ENCODE results near the gene LCN6.

The LCN6 gene

DNA sequence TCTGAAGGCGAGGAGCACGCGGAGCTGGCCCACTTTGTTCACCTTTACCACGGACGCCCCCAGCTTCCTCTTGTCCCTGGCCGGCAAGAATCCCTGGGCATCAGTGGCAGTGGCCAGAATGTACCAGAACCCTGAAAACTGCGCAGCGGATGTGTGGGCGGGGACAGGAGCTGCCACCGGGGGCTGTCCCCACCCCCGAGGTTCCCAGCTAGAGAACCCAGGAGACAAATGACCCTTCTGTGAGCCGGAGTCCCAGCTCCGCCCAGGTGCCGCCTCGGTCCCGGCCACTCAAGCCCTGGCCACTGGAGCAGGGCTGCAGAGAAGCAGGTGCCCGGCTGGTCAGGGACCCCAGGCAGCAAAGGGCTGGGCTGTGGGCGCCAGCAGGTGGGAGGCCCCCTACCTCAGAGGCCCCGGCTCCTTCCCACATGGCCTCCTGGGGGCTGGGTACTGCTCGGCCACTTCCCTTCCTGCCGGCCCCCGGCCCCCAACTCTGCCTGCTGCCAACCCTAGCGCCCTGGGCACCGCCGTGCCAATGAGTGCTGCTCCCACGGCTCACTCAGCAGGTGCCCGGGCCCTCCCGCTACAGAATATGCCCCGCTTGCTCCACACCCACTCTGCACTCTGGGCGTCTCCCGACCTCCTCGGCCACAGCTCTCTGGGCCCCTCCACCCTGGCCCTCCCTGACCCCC lies 6.3 kb downstream of the LCN6 start:
- DNase-seq: peak; percentile 16

DNA sequence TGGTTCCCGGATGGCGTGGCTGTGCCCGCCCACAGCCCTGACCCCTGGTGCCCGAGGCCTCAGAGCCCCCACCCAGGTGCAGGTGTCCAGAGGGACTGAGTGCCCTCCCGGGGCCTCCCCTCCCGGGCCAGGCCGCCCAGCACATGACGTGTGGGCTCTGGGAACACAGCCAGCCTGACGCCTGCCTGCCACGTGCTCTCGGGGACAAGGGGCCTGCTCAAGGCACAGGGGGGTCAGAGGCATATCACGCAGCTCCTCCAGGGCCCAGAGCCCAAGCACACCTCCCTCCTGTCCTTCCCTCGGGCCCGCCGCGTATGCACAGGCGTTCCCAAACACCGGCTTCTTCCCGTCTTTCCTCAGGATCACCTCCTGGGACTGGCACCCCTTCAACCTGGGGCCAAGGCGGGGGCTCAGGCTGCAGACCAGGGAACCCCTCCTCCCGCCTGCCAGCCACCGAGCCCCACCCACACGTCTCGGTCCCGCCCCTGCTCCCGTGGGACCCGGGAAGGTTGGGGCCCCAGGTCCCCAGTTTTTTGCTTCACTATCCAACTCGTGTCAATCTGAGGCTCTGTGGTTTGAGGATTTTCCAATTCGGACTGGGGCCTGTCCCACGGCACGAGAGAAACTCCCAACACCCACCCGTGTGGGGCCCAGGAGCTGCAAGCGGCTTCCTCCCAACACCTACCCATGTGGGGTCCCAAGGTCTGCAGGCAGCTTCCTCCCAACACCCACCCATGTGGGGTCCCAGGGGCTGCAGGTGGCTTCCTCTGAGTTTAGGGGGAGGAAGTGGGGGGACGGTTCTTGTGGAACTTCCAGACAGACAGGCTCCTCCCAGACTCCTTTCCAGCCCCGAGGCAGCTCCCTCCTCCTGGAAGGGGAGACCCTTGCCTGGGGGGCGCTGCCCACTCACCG lies 7.1 kb downstream of the LCN6 start:
- DNase-seq: no peak

DNA sequence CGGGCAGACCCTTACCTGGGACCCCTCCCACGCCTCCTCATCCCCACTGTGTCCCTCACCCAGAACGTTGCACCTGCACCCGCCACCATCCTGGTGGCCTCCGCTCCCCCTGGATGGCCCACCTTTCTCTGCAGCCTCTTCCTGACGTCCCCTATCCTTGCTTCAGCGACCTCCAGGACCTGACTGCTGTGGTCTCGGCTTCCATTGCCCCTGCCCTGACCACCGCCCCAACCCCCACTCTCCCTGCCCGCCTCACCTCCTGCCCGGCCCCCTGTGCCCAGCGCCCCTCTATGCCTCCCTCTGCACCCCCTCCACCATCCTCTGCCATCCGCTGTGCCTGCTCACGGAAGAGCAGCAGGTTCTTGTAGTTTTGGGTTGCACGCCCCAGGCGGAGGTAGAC lies 7.8 kb downstream of the LCN6 start:
- DNase-seq: no peak

DNA sequence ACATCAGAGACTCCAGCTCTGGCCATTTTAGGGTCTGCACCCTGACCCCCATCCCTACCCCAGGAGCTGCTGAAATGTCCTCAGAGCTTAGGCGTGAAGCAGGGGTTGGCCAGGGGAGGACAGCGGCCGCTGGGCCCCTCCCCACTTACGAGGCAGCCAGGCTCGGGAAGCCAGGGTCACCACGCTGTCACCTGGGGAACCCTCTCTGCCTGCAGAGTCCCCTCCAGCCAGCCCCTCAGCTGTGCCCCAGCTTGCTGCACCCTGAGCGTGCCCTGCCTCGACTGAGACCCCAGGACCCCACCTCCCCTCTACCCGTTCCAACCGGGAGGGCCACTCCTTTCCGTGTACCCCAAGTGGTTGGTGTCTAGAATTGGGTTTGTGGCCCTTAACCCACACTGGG lies 8.3 kb downstream of the LCN6 start:
- no peak for DNase-seq

DNA sequence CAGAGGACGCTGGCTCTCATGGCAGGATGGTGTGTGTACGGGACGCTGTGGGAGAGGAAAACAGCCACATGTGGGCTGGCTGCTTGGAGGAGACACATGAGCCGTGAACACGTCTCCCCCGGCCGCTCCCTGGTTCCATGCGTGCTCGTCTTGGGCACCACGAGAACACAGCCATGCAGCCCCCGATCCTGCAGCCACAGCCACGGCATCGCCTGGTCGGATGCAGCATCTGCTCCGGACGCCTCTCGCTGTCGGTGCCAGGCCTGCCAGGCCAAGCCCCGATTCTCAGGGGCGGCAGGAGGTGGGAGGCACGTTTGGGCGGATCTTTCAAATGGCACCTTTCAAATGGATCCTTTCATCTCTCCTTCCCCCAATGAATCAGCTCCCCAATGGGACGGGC lies 8.8 kb downstream of the LCN6 start:
- DNase-seq: no peak

DNA sequence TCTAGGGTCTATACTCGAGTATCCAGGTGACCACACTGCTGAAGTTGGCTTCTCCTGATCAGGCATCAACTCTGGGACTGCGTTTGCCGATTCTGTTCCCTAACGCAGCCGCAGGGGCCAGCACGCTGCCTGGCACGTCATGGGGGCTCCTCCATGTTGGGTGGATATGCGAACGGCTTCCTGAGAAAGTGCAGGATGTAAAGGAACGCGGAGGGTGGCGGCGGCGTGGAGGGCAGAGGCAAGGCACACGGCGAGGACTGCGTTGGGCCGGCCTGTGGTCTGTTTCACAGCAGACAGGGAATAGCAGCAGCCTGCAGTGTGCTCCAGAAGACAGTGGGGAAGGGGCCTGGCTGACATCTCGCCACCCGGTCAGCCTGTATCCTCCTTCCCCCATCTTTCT lies 9.4 kb downstream of the LCN6 start:
- DNase-seq: no peak

DNA sequence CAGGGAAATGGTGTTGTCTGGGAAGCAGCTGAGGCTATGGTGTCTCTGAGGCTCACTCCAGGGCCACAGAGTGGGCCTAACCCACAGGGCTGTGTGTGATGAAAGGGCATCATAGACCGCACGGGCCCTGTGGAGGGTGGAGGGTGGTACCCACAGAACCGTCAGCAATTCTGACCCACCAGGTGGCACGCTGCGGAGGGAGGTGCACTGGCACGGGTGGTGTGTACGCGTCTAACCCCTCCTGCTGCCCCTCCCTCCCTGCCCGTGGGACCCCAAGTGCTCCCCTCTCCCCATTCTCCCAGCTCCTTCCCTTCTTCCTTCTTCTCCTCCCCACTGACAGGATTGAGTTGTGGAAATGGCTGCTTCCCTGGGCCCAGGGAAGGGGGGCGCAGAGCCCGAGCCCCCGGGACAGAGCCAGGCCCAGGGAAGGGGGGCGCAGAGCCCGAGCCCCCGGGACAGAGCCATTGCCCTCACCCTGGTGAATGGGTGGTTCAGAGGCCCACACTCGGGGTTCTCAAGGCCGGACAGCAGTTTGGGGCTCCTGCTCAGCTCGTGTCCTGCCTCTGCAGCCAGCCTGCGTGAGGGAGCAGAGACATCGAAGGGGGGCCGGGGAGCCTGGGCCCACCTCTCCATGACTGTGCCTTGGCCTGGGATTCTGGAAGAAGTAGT lies 12.4 kb downstream of the LCN6 start:
- no peak for DNase-seq

DNA sequence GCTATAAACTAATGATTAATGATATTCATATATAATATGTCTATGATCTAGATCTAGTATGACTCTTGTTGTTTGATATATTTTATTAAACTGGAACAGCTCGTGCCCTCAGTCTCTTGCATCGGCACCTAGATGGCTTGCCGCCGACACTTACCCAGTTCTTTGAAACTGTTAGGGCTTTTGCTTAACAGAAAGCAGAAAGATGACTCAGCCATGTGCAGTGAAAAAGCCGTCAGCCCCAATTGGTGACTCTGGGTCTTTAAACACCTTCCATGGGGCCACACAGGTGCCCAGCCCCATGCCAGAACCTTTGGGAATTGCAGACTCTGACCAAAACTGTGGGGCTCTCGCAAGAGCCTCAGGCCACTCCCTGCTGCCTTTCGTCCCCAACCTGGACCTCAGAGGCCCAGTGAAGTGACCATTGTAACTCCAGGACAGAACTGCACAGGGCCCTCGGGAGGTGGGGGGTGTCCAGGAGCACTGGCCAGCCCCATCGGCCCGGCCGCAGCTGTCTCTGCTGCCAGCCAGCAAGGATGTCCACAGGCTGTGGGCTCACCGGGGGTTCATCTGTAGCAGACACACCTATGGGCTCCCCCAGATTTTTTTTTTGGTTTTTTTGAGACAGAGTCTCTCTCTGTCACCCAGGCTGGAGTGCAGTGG lies 13.4 kb downstream of the LCN6 start:
- no peak for DNase-seq

DNA sequence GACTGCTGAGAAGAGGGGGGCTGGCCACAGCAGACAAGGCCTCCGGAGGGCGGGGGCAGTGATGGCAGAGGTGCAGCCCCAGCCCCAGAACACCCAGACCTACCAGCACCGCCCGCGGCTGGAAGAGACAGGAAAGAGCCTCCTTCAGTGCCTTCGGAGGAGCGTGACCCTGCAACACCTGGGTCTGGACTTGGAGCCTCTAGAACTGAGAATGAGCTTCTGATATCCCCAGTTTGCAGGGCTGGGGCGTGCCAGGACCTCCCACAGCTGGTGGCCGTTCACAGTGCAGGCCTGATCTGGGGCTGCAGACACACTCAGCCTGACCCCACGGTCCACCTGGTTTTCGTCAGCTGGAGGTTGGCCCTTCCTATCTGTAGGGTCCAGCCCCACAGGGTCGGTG lies 14.7 kb downstream of the LCN6 start:
- DNase-seq: no peak

DNA sequence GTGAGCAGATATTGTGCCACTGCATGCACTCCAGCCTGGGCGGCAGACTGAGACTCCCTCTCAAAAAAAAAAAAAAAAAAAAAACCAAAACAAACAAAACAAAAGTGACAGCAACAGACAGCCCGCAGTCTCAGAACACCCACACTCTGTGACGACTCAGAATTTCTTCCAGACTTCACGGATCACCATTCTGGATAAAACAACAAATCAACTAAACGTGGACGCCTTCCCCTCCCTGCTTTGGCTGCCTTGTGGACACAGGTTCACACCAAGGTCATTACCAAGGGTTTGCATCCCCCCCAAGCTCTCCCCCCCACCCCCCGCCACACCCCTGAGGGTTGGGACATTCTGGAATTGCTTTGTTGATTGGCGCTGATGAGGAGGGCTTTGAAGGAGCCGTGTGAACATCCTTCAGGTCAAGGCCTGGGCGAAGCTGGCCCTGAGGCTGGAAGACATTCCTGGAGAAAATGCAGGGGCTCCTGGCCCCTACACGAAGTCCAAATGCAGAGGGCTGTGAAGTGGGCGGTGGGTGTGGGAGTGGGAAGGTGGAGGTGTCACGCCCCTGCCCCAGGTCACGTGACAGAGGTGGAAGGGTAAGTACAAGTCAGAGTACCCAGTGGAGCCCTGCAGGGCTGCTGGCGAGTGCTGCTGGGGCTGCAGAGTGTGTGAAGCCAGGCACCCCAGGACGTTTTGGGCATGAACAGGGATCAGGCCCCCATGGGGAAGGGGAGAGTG lies 15.7 kb downstream of the LCN6 start:
- DNase-seq: no peak

DNA sequence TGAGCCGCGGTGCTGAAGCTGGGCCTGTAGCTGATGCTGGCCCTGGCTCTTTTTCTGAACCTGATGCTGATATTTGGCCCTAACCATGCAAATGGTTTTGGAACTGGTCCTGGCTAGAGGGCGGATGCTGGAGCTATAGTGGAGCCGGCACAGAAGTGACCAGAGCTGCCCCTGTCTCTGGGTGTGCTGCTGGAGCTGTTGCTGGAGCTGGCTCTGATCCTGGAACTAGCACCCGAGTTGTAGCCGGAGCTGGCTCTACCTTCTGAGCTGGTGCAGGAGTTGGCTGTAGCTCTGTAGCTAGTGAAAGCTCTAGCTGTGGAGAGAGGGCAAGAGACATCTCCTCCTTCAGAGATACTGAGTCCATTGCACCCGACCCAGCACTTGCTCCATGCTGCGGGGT lies 18.4 kb downstream of the LCN6 start:
- no peak for DNase-seq

DNA sequence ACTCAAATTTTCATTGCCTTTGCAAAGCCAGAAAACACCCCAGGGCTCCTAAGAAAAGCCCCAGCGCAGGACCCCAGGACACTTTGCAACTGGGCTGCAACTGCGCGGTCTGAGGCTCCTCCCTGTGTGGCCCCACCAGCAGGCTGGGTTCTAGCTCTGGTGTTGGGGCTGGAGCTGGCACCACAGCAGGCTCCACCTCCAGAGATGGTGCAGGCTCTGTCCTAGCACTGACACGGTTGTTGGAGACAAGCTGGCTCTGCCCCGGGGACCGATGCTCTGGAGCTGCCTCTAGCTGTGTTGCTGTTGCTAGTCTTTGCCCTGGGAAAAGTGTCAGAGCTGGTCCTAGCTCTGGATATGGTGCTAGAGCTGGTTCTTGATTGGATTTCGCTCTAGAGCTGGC lies 19.2 kb downstream of the LCN6 start:
- DNase-seq: no peak

DNA sequence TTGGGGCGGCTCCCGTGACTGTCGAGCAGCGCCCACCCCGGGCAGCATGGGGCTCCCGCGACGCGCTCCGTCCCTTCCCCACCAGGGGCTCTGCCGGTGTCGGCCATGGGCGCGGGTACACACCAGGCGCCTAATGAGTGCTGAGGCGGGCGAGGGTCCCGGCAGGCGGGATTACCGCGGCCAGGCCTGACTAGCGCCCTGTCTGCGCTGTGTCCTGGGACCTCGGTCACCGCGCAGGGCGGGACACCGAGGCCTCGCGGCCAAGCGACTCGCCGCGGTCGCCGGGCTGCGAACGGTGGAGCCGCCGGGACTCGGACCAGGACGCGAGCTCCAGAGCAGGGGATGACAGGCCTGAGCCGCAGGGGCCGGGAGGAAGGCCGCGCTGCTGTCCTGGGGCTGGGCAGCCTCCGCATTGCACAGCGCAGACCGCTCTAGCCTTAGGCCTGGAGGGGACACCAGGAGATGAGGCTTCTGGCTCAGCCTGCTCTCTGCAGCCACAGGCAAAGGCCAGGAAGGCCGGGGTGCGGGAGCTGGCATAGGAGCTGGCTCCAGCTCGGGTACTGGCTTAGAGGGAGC lies 19.7 kb downstream of the LCN6 start:
- DNase-seq: no peak

DNA sequence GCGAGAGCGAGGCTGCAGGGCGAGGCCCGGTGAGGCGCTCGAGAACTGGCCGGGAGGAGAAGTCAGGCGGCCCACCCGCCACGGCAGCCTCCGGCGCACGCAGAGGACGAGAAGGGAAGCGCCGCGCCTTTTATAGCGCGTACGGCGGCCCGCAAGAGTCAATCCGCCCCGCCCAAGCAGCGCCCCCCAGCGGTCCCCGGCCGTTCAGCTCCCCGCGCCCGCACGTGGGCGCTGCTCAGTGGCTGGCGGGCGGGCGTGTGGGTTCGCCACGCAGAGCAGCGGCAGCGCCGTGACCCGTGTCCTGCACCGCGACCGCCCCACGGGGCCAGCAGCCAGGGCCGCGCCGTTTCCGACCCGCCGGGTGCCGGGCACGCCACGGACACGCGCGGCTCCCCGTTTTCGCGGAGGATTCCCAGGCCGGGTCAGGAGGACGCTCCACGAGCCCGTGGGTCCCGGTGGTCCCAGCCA lies 20.2 kb downstream of the LCN6 start:
- DNase-seq: peak; percentile 92

DNA sequence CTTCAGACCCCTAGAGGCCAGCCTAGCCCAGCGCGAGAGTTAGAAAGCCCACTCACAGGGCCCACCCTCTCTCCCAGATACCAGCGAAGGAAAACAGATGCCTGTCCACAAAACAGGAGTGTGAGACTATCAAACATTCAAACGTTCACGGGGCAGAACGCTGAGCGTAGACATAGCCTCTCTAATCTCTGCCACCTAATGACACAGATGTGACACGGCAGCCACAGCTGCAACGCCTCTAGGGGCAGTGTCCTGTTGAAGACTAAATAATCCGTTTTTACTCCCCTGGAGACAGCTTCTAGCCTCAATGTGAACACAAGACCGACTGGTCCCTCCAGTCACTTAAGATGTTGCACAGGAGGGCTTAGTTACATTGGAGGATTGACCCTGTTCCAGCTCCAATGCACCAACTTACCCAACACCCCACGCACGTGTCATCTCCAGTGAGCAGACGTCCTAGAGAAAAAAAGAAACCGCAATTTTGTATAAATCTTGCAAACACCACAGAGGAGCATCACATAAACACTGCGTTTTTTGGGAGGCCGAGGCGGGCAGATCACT lies 21.6 kb downstream of the LCN6 start:
- peak; percentile 64 for DNase-seq

DNA sequence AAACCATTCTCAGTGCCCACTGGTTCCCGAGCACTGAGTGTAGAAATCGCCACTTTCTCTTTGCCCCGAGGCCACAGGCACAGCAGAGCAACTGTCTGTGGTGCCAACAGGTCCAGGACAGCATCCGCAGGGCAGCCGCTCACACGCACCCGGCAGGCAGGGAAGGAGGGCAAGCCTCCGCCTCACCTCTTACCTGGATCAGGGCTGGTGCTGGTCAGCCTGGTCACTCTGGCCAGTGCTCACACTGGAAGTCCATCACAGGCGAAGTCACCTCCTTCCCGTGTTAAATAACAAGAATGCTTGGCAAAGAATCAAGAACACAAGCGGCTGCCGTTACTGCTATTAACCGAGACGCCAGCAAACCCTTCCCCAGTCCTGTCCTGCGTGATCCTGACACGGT lies 22.2 kb downstream of the LCN6 start:
- no peak for DNase-seq

DNA sequence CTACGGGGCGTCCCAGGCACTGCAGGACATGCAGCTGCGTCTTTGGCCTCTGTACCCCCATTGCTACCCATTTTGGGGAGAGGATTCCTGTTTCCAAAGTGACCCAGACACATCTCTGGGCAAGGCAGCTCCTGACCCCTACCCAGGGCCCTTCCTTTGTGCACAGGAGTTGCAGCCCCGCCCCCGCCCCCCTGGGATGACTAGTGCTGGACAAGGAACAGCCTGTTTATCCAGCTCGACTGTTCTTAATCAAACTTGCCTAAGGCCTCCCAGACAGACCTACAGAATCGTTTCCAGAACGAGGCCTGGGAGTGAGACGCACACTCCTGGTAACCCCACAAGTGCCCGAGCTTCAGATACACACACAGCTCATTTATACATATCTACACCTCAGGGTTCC lies 22.7 kb downstream of the LCN6 start:
- no peak for DNase-seq

DNA sequence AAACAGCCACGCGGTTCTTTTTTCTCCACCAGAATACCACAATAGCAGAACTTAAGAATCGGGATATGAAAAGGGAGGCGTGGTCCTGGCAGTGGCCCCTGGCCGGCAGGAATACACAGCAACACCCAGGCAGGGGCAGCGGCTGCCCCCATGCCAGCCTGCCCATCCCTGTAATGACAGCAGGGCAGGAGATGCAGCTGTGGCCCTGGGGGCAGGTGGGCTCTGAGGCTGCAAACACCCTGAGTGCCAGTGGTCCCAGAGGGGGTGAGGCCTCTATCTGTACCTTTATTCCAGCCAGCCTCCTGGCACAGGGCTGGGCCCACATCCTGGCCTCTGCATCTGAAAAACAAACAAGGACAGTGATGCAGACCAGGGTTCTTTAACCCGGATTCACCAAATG lies 23.6 kb downstream of the LCN6 start:
- no peak for DNase-seq

DNA sequence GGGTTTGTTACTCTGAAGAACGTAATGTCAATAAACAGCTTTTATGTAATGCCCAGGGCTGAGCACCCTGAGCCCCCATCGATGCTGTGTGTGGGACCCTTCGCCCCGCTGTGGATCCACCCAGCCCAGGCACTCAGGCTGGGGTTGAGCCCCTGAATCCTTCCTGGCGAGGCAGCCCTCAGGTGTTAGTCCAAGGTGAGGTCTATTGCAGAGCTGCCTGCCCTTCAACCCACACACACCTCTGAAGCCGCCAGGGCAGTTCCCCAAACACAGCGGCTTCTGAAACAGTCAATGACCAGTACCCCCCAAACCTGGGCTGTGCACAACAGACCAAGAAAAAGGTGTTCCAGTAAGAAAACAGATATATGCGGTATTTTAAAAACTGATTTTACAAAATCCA lies 24.3 kb downstream of the LCN6 start:
- DNase-seq: no peak

DNA sequence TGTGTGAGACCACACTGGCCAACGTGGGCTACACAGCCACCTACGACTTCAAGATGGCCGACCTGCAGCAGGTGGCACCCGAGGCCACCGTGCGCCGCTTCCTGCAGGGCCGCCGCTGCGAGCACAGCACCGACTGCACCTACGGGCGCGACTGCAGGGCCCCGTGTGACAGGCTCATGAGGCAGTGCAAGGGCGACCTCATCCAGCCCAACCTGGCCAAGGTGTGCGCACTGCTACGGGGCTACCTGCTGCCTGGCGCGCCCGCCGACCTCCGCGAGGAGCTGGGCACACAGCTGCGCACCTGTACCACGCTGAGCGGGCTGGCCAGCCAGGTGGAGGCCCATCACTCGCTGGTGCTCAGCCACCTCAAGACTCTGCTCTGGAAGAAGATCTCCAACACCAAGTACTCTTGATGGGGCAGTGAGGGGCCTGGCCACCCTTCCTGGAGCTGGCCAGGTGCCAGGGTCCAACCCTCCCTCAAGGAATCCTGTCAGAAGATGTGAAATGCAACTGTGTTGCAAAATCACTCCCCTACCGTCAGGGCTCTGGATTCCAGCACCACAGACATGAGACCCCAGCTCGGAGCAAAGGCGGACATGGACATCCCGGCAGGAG lies 24.9 kb downstream of the LCN6 start:
- no peak for DNase-seq

DNA sequence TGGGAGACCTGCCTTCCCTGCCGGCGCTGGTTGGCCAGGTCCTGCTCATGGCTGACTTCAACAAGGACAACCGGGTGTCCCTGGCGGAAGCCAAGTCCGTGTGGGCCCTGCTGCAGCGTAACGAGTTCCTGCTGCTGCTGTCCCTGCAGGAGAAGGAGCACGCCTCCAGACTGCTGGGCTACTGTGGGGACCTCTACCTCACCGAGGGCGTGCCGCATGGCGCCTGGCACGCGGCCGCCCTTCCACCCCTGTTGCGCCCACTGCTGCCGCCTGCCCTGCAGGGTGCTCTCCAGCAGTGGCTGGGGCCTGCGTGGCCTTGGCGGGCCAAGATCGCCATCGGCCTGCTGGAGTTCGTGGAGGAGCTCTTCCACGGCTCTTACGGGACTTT lies 25.4 kb downstream of the LCN6 start:
- no peak for DNase-seq
